DND-41 (cell line): ENCODE data around the gene PANK4.

ENCODE experiments used
- ATAC-seq: fragments of 200-7000 bp; cut with Tn5 transposase; 3 replicates; pipeline ENCODE4 v1.9.1; 2021; ENCODE audit warnings: low read depth; ENCODE audit not compliant: insufficient read depth
- DNase-seq: peaks from one replicate; pipeline ENCODE4 v3.0.0-alpha.2; 2020
- H2AFZ ChIP-seq: 2 replicates; pipeline ENCODE4 v1.6.0; 2012; ENCODE audit warnings: low read depth, low read length
- H3K27ac ChIP-seq: 2 replicates; pipeline ENCODE4 v1.5.1; 2012; ENCODE audit warnings: low read length, inconsistent platforms
- H3K27me3 ChIP-seq: fragments of 200-600 bp; sonication (generic); 2 replicates; pipeline ENCODE4 v1.6.0; 2012; ENCODE audit warnings: low read length, mild to moderate bottlenecking, inconsistent platforms; ENCODE audit not compliant: insufficient read depth, poor library complexity
- H3K36me3 ChIP-seq: 2 replicates; pipeline ENCODE4 v1.5.1; 2012; ENCODE audit warnings: low read length, inconsistent platforms; ENCODE audit not compliant: insufficient read depth
- H3K4me1 ChIP-seq: 2 replicates; pipeline ENCODE4 v1.5.1; 2012; ENCODE audit warnings: mild to moderate bottlenecking, low read length; ENCODE audit not compliant: insufficient read depth
- H3K4me2 ChIP-seq: 2 replicates; pipeline ENCODE4 v1.6.0; 2012; ENCODE audit warnings: mild to moderate bottlenecking, moderate library complexity, low read length, inconsistent platforms; ENCODE audit not compliant: insufficient read depth
- H3K4me3 ChIP-seq, 2 experiments: fragments of 200-600 bp in 1 of 2; shearing (Covaris generic) in 1 of 2; 2 replicates each; pipeline ENCODE4 v1.5.1; 2012 to 2016; ENCODE audit warnings: inconsistent platforms in 2 of 2, low read length in 2 of 2, mild to moderate bottlenecking in 2 of 2, low read depth in 1 of 2, moderate library complexity in 1 of 2
- H3K79me2 ChIP-seq: 2 replicates; pipeline ENCODE4 v1.6.0; 2012; ENCODE audit warnings: low read length, inconsistent platforms; ENCODE audit not compliant: insufficient read depth
- H3K9ac ChIP-seq: 2 replicates; pipeline ENCODE4 v1.6.0; 2012; ENCODE audit warnings: low read depth, mild to moderate bottlenecking, inconsistent platforms, low read length, moderate library complexity
- H3K9me3 ChIP-seq: 2 replicates; pipeline ENCODE4 v1.5.1; 2012; ENCODE audit warnings: low read length, moderate library complexity, mild to moderate bottlenecking, inconsistent platforms; ENCODE audit not compliant: insufficient read depth, severe bottlenecking
- H4K20me1 ChIP-seq: 2 replicates; pipeline ENCODE4 v1.6.0; 2012; ENCODE audit warnings: low read length; ENCODE audit not compliant: insufficient read depth
- CTCF ChIP-seq: IDR thresholded peaks from 2 replicates; pipeline ENCODE4 v1.5.1; 2012; ENCODE audit warnings: borderline replicate concordance, low read length, moderate library complexity, mild to moderate bottlenecking; ENCODE audit not compliant: poor library complexity, severe bottlenecking; ENCODE audit errors: extremely low read depth
- EZH2 ChIP-seq: IDR thresholded peaks from 3 replicates; pipeline ENCODE4 v1.6.1; 2012; ENCODE audit warnings: borderline replicate concordance, low read depth, mild to moderate bottlenecking, moderate library complexity, low read length, inconsistent platforms; ENCODE audit not compliant: severe bottlenecking

PANK4 gene

GRCh38 chr1:2538872-2539271 lies 12.5 kb upstream of the PANK4 start:
- TF ChIP-seq EZH2 (no peak), CTCF (no peak)
- Histone ChIP-seq H3K36me3 (no peaks in the 10 kb centered on the region), H3K9me3 (no peaks in the 10 kb centered on the region), H3K9ac (no peak overlapping the region), H3K4me2 (no peak overlapping the region), H3K4me1 (peaks cover 29% of the 10 kb centered on the region), H3K27me3 (peaks cover 4% of the 10 kb centered on the region), H3K79me2 (no peaks in the 10 kb centered on the region), H3K4me3 (no peak overlapping the region), H4K20me1 (peaks cover 55% of the 10 kb centered on the region), H2AFZ (no peak overlapping the region), H3K27ac (no peak overlapping the region)
- no peak for DNase-seq
- no peak for ATAC-seq

GRCh38 chr1:2538376-2538775 lies 12.0 kb upstream of the PANK4 start:
- peaks cover 24% of the 10 kb centered on the region for H3K4me1 ChIP-seq
- H4K20me1 ChIP-seq, result peaks cover 54% of the 10 kb centered on the region
- no peak overlapping the region for H3K4me3 ChIP-seq
- no peaks in the 10 kb centered on the region for H3K9me3 ChIP-seq
- peaks cover 4% of the 10 kb centered on the region for H3K27me3 ChIP-seq
- H2AFZ ChIP-seq, result no peak overlapping the region
- TF ChIP-seq CTCF, result no peak
- TF ChIP-seq EZH2, result no peak
- no peak overlapping the region for H3K4me2 ChIP-seq
- H3K79me2 ChIP-seq, result no peaks in the 10 kb centered on the region
- no peak overlapping the region for H3K27ac ChIP-seq
- H3K36me3 ChIP-seq, result no peaks in the 10 kb centered on the region
- no peak for ATAC-seq
- no peak overlapping the region for H3K9ac ChIP-seq
- DNase-seq, result no peak

GRCh38 chr1:2537784-2538115 lies 11.4 kb upstream of the PANK4 start:
- peaks cover 51% of the 10 kb centered on the region for H4K20me1 ChIP-seq
- peaks cover 4% of the 10 kb centered on the region for H3K27me3 ChIP-seq
- DNase-seq (no peak), ATAC-seq (no peak)
- H3K9me3 ChIP-seq, result no peaks in the 10 kb centered on the region
- no peak overlapping the region for H3K9ac ChIP-seq
- H3K27ac ChIP-seq, result no peak overlapping the region
- H3K4me3 ChIP-seq, result no peak overlapping the region
- H3K36me3 ChIP-seq, result no peaks in the 10 kb centered on the region
- no peak overlapping the region for H3K4me2 ChIP-seq
- no peak overlapping the region for H2AFZ ChIP-seq
- TF ChIP-seq CTCF (no peak), EZH2 (no peak)
- H3K79me2 ChIP-seq, result no peaks in the 10 kb centered on the region
- peaks cover 18% of the 10 kb centered on the region for H3K4me1 ChIP-seq

- Histone ChIP-seq H3K9ac (no peak overlapping the region), H4K20me1 (peaks cover 44% of the 10 kb centered on the region), H3K27ac (no peak overlapping the region), H3K36me3 (no peaks in the 10 kb centered on the region), H2AFZ (no peak overlapping the region), H3K4me3 (no peak overlapping the region), H3K79me2 (no peaks in the 10 kb centered on the region), H3K9me3 (no peaks in the 10 kb centered on the region), H3K4me1 (peaks cover 16% of the 10 kb centered on the region), H3K4me2 (no peak overlapping the region), H3K27me3 (peaks cover 5% of the 10 kb centered on the region)
- ATAC-seq, result no peak
- TF ChIP-seq EZH2 (no peak), CTCF (no peak)
- no peak for DNase-seq
Observed at GRCh38 chr1:2535981-2536380, 9.6 kb upstream of the PANK4 start.
